ENCODE measurements around the gene DES.

Gene DES

GRCh38 chr2:219442256-219443015 lies 24.3 kb downstream of the DES start:
- Histone ChIP-seq H3K4me3 (ENCODE audit: low read length) (peak overlapping the region; percentile 52), H3K27ac (ENCODE audit: low read depth, low read length) (no peak overlapping the region), H3K4me1 (ENCODE audit: insufficient read depth, low read length) (peaks cover 12% of the 10 kb centered on the region; the same call in 1 of the 2 replicates), H3K27me3 (ENCODE audit: insufficient read depth, low read length) (peaks cover 24% of the 10 kb centered on the region), H3K9me3 (ENCODE audit: insufficient read depth, low read depth, low read length) (no peaks in the 10 kb centered on the region), H3K9ac (ENCODE audit: low read depth, low read length) (no peak overlapping the region), H3K36me3 (ENCODE audit: insufficient read depth, low read length) (no peaks in the 10 kb centered on the region)
- WGBS = 5% methylated on average over 35 of the region's 35 CpGs

DNA sequence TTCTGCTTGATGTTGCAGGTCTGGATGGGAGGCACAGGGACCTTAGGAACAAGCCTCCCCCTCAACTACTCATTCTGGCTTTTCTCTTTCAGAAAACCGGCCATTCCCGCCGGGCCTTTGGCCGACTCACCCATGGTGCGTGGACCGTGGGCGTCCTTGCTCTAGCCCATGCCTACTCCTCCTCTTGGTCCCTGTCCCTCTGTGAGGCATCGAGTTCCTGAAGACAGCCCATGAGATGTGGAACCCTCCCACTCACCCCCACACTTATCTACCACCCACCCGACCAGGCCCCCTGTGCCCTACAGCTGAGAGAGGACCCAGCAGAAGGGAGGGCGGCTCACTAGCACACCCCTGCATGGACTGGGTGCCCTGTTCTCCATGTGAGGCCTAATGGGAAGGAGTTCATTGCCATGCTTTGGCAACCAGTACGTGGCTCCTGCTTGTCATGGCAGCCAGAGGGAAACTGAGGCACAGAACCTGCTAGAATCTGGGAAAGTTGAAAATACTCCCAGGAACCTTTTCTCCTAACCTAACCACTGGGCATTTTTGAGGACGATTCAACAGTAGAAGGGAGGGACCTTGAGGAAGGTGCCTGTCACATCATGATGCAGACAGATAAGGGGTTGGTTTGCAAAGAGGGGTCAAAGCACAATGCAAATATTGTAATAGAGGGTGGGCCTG lies 25.0 kb downstream of the DES start:
- H3K27me3 ChIP-seq (ENCODE audit: insufficient read depth, low read length) = peaks cover 30% of the 10 kb centered on the region
- WGBS = 87% methylated on average over 12 of the region's 12 CpGs

DNA sequence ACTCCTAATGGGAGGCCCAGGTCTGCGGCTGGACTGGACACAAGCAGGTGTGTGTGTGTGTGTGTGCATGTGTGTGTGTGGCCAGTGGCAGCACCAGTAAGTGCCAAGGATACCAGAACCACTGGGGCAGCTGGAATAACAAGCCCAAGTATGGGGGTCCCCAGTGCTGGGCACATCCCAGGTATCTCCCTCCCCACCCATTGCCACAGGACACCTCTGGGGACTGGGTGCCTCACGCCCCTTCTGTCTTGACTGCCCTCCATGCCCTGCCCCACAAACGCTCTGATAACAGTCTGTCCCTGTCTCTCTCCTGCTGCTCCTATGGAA lies 25.5 kb downstream of the DES start:
- no peaks in the 10 kb centered on the region for H3K36me3 ChIP-seq (ENCODE audit: insufficient read depth, low read length)
- peaks cover 12% of the 10 kb centered on the region; the same call in 1 of the 2 replicates for H3K4me1 ChIP-seq (ENCODE audit: insufficient read depth, low read length)
- 85% methylated on average over 3 of the region's 3 CpGs for WGBS
- H3K9ac ChIP-seq (ENCODE audit: low read depth, low read length) = no peak overlapping the region
- H3K27me3 ChIP-seq (ENCODE audit: insufficient read depth, low read length) = peaks cover 32% of the 10 kb centered on the region
- H3K4me3 ChIP-seq (ENCODE audit: low read length) = no peak overlapping the region
- no peak overlapping the region for H3K27ac ChIP-seq (ENCODE audit: low read depth, low read length)
- H3K9me3 ChIP-seq (ENCODE audit: insufficient read depth, low read depth, low read length) = no peaks in the 10 kb centered on the region

More for the DNA sequence above, 25.0 kb downstream of the DES start:
- Histone ChIP-seq H3K9me3 (ENCODE audit: insufficient read depth, low read depth, low read length) (no peaks in the 10 kb centered on the region), H3K36me3 (ENCODE audit: insufficient read depth, low read length) (no peaks in the 10 kb centered on the region), H3K4me1 (ENCODE audit: insufficient read depth, low read length) (peaks cover 12% of the 10 kb centered on the region; the same call in 1 of the 2 replicates), H3K4me3 (ENCODE audit: low read length) (peak overlapping the region; percentile 52), H3K27ac (ENCODE audit: low read depth, low read length) (no peak overlapping the region), H3K9ac (ENCODE audit: low read depth, low read length) (no peak overlapping the region)

- Histone ChIP-seq H3K27me3 (ENCODE audit: insufficient read depth, low read length) (peaks cover 30% of the 10 kb centered on the region), H3K4me3 (ENCODE audit: low read length) (no peak overlapping the region), H3K9ac (ENCODE audit: low read depth, low read length) (no peak overlapping the region), H3K36me3 (ENCODE audit: insufficient read depth, low read length) (no peaks in the 10 kb centered on the region; the same call in 1 of the 2 replicates), H3K9me3 (ENCODE audit: insufficient read depth, low read depth, low read length) (no peaks in the 10 kb centered on the region), H3K27ac (ENCODE audit: low read depth, low read length) (no peak overlapping the region), H3K4me1 (ENCODE audit: insufficient read depth, low read length) (peaks cover 12% of the 10 kb centered on the region; the same call in 1 of the 2 replicates)
- 90% methylated on average over 23 of the region's 23 CpGs for WGBS
Observed at GRCh38 chr2:219444566-219445091, 26.5 kb downstream of the DES start.

GRCh38 chr2:219445220-219445640 lies 27.1 kb downstream of the DES start:
- Histone ChIP-seq H3K27ac (ENCODE audit: low read depth, low read length) (no peak overlapping the region), H3K27me3 (ENCODE audit: insufficient read depth, low read length) (peaks cover 30% of the 10 kb centered on the region), H3K4me1 (ENCODE audit: insufficient read depth, low read length) (peaks cover 12% of the 10 kb centered on the region; the same call in 1 of the 2 replicates), H3K9me3 (ENCODE audit: insufficient read depth, low read depth, low read length) (no peaks in the 10 kb centered on the region), H3K9ac (ENCODE audit: low read depth, low read length) (no peak overlapping the region), H3K36me3 (ENCODE audit: insufficient read depth, low read length) (peaks cover 5% of the 10 kb centered on the region; the same call in 1 of the 2 replicates), H3K4me3 (ENCODE audit: low read length) (no peak overlapping the region)
- WGBS = 78% methylated on average over 5 of the region's 5 CpGs

GRCh38 chr2:219446101-219446504 lies 27.9 kb downstream of the DES start:
- Histone ChIP-seq H3K27ac (ENCODE audit: low read depth, low read length) (no peak overlapping the region), H3K4me1 (ENCODE audit: insufficient read depth, low read length) (peaks cover 10% of the 10 kb centered on the region; the same call in 1 of the 2 replicates), H3K36me3 (ENCODE audit: insufficient read depth, low read length) (peaks cover 5% of the 10 kb centered on the region; the same call in 1 of the 2 replicates), H3K9me3 (ENCODE audit: insufficient read depth, low read depth, low read length) (no peaks in the 10 kb centered on the region), H3K27me3 (ENCODE audit: insufficient read depth, low read length) (peaks cover 24% of the 10 kb centered on the region), H3K4me3 (ENCODE audit: low read length) (no peak overlapping the region), H3K9ac (ENCODE audit: low read depth, low read length) (no peak overlapping the region)
- 43% methylated on average over 6 of the region's 6 CpGs for whole genome bisulfite sequencing

GRCh38 chr2:219446689-219447088 lies 28.5 kb downstream of the DES start:
- Histone ChIP-seq H3K27ac (ENCODE audit: low read depth, low read length) (no peak overlapping the region), H3K4me1 (ENCODE audit: insufficient read depth, low read length) (peaks cover 7% of the 10 kb centered on the region; the same call in 1 of the 2 replicates), H3K4me3 (ENCODE audit: low read length) (no peak overlapping the region), H3K9ac (ENCODE audit: low read depth, low read length) (no peak overlapping the region), H3K27me3 (ENCODE audit: insufficient read depth, low read length) (peaks cover 18% of the 10 kb centered on the region), H3K36me3 (ENCODE audit: insufficient read depth, low read length) (peaks cover 5% of the 10 kb centered on the region; the same call in 1 of the 2 replicates), H3K9me3 (ENCODE audit: insufficient read depth, low read depth, low read length) (no peaks in the 10 kb centered on the region)
- no CpG with 5 or more reads among the region's 1 CpG for WGBS

- Histone ChIP-seq H3K9me3 (ENCODE audit: insufficient read depth, low read depth, low read length) (no peaks in the 10 kb centered on the region), H3K27me3 (ENCODE audit: insufficient read depth, low read length) (peaks cover 18% of the 10 kb centered on the region), H3K4me3 (ENCODE audit: low read length) (no peak overlapping the region), H3K36me3 (ENCODE audit: insufficient read depth, low read length) (peaks cover 5% of the 10 kb centered on the region; the same call in 1 of the 2 replicates), H3K9ac (ENCODE audit: low read depth, low read length) (no peak overlapping the region), H3K4me1 (ENCODE audit: insufficient read depth, low read length) (peaks cover 7% of the 10 kb centered on the region; the same call in 1 of the 2 replicates), H3K27ac (ENCODE audit: low read depth, low read length) (no peak overlapping the region)
- 94% methylated on average over 22 of the region's 23 CpGs for WGBS
Observed at GRCh38 chr2:219447242-219448098, 29.3 kb downstream of the DES start.

GRCh38 chr2:219448099-219448775 lies 30.1 kb downstream of the DES start:
- Histone ChIP-seq H3K4me1 (ENCODE audit: insufficient read depth, low read length) (peaks cover 9% of the 10 kb centered on the region; the same call in 1 of the 2 replicates), H3K9me3 (ENCODE audit: insufficient read depth, low read depth, low read length) (no peaks in the 10 kb centered on the region), H3K36me3 (ENCODE audit: insufficient read depth, low read length) (peaks cover 5% of the 10 kb centered on the region; the same call in 1 of the 2 replicates), H3K27ac (ENCODE audit: low read depth, low read length) (no peak overlapping the region), H3K27me3 (ENCODE audit: insufficient read depth, low read length) (peaks cover 12% of the 10 kb centered on the region; the same call in 1 of the 2 replicates), H3K4me3 (ENCODE audit: low read length) (peak overlapping the region; percentile 32; the same call in 1 of the 2 replicates), H3K9ac (ENCODE audit: low read depth, low read length) (peak overlapping the region; percentile 5; the same call in 1 of the 2 replicates)
- 92% methylated on average over 88 of the region's 88 CpGs for WGBS

- peaks cover 12% of the 10 kb centered on the region; the same call in 1 of the 2 replicates for H3K27me3 ChIP-seq (ENCODE audit: insufficient read depth, low read length)
- no peaks in the 10 kb centered on the region for H3K9me3 ChIP-seq (ENCODE audit: insufficient read depth, low read depth, low read length)
- peaks cover 5% of the 10 kb centered on the region; the same call in 1 of the 2 replicates for H3K36me3 ChIP-seq (ENCODE audit: insufficient read depth, low read length)
- H3K4me1 ChIP-seq (ENCODE audit: insufficient read depth, low read length) = peaks cover 14% of the 10 kb centered on the region; the same call in 1 of the 2 replicates
- WGBS = 77% methylated on average over 51 of the region's 51 CpGs
- H3K9ac ChIP-seq (ENCODE audit: low read depth, low read length) = peak overlapping the region; percentile 5; the same call in 1 of the 2 replicates
- no peak overlapping the region for H3K27ac ChIP-seq (ENCODE audit: low read depth, low read length)
- peak overlapping the region; percentile 32; the same call in 1 of the 2 replicates for H3K4me3 ChIP-seq (ENCODE audit: low read length)
Observed at GRCh38 chr2:219448776-219449341, 30.7 kb downstream of the DES start.
